Measurements from ENCODE around the gene MTFR1L.
A peak's percentile ranks its signal among the peaks of the same experiment; 100 is the strongest.

MTFR1L gene

DNA sequence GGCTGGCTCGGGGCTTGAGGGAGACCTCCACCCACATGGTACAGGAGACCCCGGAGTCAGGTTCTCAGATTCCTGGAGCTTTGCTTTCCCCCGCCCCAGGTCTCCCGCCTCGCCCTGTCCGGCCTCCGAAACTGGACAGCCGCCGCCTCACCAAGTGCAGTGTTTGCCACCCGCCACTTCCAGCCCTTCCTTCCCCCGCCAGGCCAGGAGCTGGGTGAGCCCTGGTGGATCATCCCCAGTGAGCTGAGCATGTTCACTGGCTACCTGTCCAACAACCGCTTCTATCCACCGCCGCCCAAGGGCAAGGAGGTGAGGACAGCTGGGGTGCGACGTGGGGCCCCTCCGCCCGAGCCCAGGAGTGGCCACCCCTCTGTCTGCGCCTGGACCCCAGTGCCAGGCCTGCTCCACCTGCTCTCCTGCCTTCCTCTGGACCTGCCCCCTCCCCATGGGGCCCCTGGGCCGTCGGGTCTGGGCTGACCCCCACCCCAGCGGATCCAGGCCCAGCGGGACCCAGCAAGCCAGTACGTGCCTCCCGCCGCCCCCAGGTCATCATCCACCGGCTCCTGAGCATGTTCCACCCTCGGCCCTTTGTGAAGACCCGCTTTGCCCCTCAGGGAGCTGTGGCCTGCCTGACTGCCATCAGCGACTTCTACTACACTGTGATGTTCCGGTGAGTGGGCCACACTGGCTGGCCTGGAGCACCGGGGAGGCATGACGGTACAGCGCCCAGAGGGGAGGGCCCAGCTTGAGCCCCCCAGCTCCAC lies 11.1 kb upstream of the MTFR1L start:
- no peak for DNase-seq

DNA sequence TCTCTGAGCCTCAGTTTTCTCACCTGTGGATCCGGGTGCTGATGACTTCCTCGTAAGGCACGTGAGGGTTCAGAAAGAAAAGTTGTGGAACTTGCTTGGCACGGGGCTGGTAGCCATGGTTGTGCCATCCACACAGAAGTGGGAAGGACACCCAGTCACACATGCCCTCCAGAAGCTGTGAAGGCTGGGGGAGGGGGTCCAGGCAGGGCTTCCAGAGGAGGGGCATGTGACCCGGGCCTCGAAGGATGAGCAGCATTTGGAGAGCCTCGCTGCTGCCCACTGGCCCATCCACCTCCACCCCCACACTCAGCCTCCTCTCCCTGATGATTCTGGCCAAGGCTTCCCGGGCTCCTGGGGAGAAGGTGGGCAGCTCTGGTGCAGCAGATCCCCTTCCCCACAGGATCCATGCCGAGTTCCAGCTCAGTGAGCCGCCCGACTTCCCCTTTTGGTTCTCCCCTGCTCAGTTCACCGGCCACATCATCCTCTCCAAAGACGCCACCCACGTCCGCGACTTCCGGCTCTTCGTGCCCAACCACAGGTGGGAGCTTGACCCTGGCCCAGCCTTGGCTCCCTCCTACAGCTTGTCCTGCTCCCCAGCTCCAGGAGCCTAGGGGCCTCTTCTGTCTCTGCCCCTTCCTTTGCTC lies 10.3 kb upstream of the MTFR1L start:
- DNase-seq: peak; percentile 78

DNA sequence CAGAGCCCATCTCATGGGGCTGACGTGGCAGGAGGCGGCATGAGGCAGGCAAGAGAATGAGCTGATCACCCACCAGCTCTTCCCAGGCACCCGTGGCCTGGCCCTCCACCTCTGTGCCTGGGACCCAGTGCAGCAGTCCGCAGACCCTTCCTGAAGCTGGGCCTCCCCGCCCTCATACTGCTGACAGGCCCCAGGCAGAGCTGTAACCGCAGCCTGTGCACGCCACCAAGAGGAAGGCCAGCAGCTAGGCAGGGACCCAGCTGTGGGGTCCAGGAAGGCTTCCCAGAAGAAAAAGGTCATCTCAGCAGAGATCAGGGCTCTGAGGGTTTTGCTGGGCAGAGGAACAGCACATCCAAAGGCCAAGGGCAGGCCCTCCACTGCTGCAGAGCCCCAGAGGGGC lies 9.8 kb upstream of the MTFR1L start:
- DNase-seq: peak; percentile 58 to 66

DNA sequence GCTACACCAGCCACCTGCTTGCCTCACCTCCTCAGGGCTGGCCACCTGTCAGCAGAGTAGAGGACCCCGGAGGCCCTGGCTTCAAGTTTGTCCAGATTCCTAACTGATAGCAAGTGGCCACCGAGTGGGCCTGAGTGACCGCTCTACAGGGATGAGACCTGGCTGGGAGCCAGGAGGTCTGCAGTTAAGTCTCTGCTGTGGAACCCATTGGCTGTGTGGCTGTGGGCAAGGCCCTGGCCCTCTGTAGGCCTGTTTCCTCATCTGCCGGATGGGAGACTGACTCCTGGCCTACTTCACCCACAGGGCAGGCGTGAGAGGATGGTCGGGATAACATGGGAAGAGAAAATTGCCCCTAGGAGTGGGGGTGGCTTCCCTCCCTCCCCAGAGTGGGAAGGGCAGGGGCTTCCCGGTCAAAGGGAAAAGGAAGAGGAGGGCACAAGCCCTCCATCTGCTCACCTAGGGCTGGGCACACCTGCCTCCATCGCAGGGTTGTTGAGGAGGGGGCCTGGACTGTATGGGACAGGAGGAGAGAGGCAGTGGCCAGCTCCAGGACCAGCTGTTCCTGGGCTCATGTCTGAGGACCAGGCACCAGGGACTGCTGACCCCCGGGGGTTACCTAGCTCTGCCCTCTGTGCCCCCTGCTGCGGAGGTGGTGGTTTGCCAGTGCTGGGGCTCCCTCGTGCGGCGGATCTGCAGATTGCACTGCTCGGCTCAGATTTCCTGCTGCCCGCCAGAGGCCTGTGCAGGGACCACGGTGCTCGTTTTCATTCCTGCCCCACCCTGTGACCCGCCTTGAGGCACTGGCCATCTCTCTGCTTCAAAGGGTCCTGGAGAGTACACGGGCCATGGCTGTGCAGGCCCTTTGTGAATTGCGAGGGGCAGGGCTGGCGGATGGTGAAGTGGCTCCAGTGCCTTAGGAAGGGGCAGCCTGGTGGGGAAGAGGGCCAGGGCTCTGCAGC lies 9.1 kb upstream of the MTFR1L start:
- DNase-seq: peak; percentile 42 to 61

DNA sequence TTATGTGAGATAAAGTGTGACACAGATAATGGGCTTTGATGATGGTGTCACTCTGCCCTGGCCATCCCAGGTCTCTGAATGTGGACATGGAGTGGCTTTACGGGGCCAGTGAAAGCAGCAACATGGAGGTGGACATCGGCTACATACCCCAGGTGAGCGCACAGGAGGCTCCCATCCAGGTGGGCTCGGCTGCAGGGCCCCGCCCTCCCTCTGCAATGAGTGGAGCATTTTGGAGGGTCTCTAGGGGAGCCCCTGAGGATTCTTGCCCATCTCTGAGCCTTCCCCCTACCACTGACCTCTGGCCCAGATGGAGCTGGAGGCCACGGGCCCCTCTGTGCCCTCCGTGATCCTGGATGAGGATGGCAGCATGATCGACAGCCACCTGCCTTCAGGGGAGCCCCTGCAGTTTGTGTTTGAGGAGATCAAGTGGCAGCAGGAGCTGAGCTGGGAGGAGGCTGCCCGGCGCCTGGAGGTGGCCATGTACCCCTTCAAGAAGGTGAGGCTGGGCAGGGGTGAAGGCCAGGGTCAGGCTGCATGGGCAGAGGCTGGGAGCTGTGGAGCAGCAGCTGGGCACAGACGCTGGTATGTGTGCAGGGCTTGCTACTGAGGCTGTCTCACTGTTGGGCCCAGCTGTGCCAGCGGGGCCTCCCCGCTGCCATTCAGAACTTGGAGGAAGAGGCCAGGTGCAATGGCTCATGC lies 8.2 kb upstream of the MTFR1L start:
- DNase-seq: no peak

DNA sequence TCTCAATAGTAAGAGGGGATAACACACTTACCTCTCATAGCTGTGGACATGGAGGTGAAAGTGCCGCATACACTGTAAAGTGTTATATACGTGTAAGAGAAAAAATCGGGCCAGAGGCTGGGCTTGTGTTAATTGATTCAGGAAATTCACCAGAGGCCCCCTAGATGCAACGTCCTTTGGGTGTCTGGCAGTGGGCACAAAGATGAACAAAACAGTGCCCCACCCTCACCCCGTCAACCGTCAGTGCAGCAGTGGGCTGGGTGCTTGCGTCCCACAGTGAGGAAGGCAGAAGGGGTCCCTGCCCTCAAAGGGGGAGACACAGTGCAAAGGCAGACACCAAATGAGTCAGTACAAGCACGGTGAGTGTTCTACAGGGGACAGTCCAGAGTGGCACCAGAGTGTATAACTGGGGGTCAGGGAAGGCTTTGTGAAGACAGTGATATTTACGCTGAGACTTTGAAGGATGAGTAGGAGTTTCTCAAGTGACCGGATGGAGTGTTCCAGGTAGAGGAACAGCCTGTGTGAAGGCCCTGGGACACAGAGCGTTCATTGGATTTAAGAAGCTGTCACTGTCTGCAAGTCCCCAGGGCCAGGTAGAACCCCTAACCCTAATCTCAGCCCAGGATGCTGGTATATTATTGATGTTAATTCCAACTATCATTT lies 6.6 kb upstream of the MTFR1L start:
- DNase-seq: no peak

DNA sequence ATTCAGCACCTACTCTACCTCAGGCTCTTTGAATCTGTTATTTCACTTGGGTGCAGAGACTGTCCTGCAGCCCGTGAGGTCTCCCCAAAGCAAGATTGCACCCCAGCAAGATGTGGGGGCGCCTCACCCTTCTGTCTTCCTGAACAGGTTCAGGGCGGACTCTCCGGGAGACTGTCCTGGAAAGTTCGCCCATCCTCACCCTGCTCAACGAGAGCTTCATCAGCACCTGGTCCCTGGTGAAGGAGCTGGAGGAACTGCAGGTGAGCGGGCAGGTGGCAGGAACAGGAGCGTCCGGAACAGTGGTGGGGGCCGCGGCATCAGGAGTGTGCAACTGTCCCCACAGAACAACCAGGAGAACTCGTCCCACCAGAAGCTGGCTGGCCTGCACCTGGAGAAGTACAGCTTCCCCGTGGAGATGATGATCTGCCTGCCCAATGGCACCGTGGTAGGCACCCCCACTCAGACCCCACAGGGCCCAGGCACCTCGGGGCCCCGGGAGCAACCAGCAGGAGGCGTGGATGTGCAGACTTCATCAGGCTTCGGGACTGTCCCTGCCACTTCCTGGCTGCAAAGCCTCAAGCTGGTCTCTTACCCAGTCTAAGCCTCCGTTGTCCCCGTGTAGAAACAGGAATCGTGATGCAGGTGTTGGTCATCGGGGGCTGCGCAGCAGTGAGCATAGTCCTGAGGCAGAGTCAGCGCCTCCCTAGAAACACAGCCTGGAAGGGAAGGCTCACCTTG lies 5.9 kb upstream of the MTFR1L start:
- DNase-seq: no peak

DNA sequence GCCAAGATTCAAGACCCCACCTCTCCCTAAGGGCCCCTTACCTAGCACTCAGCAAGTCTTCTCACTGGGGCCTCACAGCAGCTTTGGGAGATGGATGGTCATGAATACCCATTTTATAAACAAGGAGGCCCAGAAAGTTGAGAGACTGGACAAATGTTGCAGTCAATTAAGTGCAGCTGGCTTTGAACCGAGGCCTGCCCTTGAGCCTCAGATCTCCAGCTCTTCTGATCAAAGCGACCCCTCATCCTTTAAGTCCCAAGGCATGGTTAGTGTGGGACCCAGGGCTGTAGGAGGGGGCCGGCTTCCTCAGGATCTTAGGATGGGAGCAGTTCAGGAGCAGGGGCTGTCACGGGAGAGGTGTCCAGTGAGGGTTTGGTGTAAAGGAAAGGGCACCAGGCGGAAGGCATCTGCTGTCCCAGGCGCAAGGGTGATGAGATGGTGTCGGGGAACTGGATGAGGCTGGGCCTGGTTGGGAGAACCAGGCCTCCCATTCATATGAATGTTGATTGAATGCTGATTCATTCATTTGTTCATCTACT lies 5.1 kb upstream of the MTFR1L start:
- no peak for DNase-seq

DNA sequence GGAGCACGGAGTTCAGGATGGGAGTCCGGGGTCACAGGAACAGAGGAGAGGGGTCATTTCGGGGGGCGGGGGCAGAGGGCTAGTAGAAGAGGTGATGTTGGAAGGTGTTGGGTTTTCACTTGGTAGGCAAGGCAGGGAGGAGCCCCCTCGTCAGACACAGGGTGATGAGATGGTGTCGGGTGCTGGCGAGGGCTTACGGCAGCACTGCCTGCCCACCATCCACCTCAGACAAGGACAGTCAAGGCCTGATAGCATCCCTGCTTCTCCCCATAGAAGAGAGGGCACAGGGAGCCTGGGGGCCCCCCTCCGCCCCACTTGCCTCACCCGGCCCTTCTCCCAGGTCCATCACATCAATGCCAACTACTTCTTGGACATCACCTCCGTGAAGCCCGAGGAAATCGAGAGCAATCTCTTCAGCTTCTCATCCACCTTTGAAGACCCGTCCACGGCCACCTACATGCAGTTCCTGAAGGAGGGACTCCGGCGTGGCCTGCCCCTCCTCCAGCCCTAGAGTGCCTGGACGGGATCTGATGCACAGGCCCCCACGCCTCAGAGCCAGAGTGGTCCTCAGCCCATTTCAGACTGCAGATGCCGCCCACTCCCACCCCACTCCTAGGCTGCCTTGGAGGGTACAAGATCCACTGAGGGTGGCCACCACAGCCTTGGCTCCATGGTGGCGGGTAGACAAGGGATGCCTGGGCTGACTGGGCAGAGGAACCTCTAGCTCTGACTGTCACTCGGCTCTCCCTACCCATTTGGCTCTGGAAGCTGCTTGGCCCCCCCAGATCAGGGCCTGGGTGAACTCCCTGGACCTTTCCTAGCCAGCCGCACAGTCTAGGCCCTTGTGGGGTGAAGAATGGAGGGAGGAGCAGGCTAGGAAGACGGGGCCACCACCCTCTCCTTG lies 4.3 kb upstream of the MTFR1L start:
- no peak for DNase-seq

DNA sequence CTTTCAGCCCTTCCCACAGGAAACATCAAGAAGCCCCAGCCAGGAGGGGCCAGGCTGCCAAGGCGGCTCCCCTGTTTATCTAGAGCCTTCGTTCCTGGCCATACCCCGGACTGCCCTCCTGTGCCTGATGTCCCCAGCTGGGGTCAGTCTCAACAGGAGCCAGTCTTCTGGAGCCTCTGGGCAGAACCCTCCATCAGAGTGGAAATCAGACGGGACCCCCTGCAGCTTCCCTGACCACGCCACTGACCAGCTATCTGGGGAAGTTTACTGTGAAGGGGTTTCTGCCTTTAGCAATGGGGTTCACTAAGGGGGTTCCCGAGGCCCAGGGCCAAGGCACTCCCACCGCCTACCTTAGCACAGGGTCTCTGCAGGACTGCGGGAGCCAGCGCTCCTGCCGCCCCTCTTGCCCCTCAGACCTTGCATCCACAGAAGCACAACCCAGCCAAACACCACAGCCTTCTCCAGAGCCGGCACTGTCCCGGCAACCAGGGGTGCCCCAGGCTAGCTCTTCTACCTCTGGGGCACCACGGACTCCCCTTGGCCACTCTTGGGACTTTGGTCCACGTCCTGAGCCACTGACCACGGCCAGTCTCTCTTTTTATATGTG lies 3.5 kb upstream of the MTFR1L start:
- DNase-seq: no peak

DNA sequence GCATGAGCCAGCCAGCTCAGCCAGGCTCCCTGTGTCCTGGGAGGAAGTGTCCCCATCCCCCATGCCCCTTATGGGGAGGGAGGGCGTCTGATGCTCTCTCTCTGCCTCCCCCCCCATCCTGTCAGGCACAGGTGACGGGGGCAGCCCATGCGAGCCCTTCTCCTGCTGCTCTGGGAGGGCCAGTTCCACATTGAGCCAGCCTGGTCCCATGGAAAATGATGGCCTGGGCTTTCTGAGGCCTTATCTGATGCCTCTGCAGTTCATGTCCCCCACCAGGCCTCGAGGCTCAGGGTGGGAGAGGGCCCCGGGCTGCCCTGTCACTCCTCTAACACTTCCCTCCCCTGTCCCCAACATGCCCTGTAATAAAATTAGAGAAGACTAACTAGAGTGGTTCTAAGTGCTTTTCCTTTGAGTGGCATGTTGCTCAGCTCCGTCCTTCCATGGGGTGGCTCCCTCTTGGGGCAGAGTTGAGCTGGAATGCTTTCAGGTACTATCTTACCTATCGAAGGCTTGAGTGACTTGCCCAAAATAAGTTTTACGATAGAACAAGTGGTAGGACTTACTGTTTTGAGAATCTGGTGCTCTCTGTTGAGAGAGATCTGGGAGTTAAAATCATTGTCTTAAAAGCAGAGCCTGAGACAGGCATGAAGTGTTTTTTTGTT lies 1.8 kb upstream of the MTFR1L start:
- no peak for DNase-seq

DNA sequence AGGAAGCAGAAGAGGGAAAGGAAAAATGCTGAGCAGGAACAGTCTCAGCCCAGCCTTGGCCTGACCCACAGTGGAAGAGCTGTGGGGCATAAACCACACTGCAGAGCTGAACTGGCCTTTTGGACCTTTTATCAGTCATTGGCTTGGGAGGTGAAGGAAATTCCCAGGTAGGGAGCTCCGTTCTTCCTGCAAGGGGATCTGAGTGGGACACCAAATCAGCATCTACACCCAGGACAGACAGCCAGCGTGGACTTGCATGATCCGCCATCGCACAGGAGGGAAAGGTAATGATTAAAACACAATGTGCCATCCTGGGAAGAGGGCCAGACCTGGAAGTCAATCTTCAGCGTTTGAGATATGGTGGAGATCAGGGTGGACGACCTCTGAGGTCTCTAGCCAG lies 1.2 kb upstream of the MTFR1L start:
- no peak for DNase-seq

DNA sequence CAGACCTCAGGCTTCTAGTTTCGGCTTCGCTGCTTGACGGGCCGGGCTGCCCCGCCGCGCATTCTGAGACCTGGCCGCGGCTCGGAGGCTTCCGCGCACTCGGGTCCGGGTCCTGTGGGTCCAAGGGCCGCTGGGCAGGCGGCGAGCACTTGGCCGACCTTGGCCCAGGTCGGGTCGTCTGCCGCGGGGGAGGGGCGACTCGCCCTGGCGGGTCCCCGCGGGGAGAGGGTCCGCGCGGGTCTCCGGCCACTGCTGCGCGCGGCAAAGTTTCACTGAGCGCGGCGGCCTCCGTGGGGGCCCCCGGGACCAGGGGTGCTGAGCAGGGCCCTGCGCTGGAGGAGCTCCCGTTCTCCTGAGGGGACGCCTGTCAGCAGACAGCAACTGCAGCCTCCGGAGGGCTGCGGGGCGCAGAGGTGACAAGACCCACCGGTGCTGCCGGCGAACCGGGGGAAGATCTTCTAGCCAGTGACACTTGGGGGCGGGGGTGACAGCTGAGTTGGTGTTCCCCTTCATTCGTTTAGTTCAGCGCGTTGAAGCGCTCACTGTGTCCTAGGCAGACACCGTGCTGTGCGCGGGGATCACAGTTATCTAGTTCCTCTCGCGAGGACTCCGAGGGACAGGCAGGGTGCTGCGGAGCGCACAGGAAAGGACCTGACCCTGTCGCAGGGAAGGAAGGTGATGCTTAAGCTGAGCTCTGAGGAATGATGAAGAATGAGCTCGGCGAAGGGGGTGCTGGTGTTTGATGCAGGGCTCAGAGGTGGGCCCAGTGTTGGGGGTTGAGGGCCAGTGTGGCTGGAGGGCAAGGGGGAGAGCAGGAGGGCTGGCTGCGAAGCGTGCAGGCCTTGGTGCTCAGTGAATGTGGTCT lies 725 bp downstream of the MTFR1L start:
- DNase-seq: peak; percentile 67 to 76

DNA sequence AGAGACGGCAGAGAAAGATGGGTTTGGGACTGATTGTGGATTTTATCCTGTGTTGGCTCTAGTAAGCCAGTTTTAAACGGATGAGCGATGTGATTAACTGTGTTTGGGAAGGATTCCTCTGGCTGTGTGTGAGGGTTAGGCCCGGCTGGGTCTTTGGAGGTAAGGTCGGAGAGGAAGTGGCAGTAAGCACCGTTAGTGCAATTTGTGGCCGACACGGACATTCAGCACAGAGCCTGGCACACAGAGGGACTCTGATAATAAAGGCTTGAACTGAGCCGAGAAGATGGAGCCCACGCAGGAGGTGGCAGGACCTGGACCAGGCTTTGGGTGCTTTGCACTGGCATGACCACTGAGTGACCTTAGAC lies 1.3 kb downstream of the MTFR1L start:
- peak; percentile 25 to 38 for DNase-seq

DNA sequence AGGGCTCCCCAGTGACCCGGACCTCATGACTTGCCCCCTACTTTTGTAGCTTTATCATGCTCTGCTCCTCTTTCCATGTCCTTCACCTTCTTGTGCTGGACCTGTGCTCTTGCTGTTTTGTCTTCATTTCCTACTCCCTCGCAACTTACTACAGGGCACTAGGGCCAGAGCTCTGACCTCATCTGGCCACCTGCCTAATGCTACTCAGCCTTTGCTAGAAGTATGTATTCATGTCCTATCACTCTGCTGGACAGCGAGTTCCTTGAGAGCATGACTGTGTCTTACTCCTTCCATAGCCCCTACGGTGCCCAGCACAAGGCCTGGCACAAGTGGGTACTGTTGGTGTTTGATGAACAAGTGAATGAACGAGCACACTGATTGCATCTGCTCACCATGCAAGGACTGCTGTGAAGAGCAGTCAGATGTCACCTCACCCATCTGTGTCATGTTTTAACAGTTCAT lies 1.9 kb downstream of the MTFR1L start:
- no peak for DNase-seq

DNA sequence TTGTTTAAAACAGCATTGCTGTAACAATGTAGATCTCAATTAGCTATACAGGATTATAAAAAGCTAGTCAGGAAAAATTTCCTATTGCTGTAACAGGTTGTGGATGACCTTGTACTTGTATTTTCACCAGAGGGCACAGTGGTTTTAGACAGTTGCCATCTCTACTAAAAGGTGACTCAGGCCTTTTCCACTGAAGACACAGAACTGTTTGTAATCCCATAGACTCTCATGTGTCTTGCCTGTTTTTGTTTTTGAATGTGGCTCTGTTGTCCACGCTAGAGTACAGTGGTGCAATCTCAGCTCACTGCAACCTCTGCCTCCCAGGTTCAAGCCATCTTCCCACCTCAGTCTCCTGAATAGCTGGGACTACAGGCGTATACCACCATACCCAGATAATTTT lies 5.9 kb downstream of the MTFR1L start:
- DNase-seq: peak in 1 of 2 experiments; percentile 2

DNA sequence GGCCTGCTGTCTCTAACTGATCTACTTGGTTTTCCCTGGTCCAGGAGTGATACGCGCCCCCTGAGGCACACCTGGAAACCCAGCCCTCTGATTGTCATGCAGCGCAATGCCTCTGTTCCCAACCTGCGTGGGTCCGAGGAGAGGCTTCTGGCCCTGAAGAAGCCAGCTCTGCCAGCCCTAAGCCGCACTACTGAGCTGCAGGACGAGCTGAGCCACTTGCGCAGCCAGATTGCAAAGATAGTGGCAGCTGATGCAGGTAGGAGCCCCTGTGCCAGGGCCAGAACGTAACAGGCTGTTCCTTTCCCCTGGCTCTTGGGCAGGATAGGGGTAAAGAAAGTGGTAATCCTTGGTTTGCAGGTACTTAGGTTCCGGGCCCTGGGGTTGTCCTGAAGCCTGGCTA lies 6.8 kb downstream of the MTFR1L start:
- DNase-seq: no peak

DNA sequence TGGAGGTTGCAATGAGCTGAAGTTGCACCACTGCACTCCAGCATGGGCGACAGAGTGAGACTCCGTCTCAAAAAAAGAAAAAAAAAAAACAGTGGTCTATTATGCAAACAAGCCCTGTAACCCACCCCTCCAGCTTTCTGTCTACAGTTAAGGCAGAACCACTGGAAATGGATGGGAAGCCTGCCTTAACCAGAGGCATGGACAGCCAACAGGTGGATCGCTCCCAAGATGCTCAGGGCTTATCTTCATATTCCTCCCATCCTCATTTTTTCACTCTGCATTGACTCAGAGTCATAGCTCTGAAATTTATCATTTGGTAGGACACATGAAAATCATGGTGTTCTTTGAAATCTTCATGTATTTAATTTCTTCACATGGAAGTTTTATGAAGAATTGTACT lies 8.7 kb downstream of the MTFR1L start:
- DNase-seq: no peak
